Heart left ventricle (tissue), 13 donors: ENCODE results near the gene PLIN5.

Experiments
- CTCF ChIP-seq, 12 donors: fragments of 200-600 bp; sonication (generic) in 4 of 12; IDR thresholded peaks; one replicate each; pipeline versions ENCODE4 v1.5.0 to v1.8.0; 2018 to 2022; ENCODE audit warnings: antibody characterized with exemption in 12 of 12, mild to moderate bottlenecking in 5 of 12
- POLR2A ChIP-seq, 2 donors: fragments of 450-650 bp; IDR thresholded peaks; one replicate each; pipeline ENCODE4 v1.6.1; 2017; ENCODE audit warnings: antibody characterized with exemption in 2 of 2, mild to moderate bottlenecking in 2 of 2, moderate library complexity in 2 of 2
- donor health status: ischemic (EF 13 %, LVEDD 7.1; RV severe dilation, severe dysfunction).
- donor health status: DM: no; HTN: yes; CAD: no.
- donor health status: DM: no; HTN: no; CAD: no.
- donor health status: ischemic (EF 25% LVEDD 6.9; RV normal size, moderate dysfunction).
- donor health status: ischemic (EF 25% LVEDD 5.7; RV mildly dilated, moderate dysfunction).
- donor health status: ischemic (EF 35%, LVEDD 5.7; RV mildly dilated, moderate dysfunction).
- donor health status: nonischemic (EF 11% LVEDD 7.7; RV severe dilation, severe dysfunction).
- donor health status: DM: yes; HTN: yes; CAD: no.
- donor health status: PGD.
- donor health status: ischemic (EF 29% LVEDD 5.4; RV normal size, mild dysfunction).
- donor health status: nonischemic (EF 23%, LVEDD 6.1; RV moderate dilation, normal function).

DNA sequence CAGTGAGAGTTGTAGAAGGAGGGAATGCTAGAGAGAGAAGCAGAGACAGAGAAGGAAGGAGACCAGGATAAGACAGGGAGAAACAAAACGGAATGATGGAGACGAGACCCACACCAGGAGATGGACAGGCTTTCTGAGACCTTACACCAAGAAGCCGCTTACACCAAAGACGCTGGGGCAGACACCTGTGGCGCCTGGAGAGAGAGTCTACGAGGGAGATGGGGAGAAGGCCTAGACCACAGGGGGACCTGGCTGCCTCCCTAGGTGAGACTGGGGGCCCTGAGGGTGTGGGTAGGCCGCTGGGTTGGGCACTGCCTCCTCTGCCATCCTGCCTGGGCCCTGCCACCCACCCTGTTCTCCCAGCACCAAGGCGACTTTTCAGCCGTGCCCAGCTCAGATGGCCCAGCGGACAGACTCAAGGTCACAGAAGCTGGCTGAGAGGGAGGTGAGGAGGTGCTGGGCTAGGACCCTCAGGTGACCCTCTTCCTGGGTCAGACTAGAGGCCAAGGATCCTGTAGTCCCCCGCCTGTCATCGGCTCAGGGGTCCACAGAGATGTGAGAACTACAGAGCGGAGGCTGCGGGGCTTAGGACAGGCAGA, 5.0 kb downstream of the PLIN5 start:
- no peak for TF ChIP-seq CTCF (IDR thresholded peaks at IDR 0.05)
- TF ChIP-seq POLR2A (IDR thresholded peaks at IDR 0.05): no peak
